Neural progenitor cell (in vitro differentiated cells): ENCODE results near the gene CIC. TPM values are rescaled to one million over a fixed set of nuclear protein-coding genes. Genes with fewer than 3 reads are reported as not detected.
A peak's percentile ranks its signal among the peaks of the same experiment; 100 is the strongest.

Experiments
- DNase-seq: peaks from one replicate; pipeline ENCODE4 v3.0.0-alpha.2; 2016; ENCODE audit warnings: low spot score
- H2AFZ ChIP-seq: fragments of 200-600 bp; sonication (generic); replicated peaks from 2 replicates; pipeline ENCODE4 v1.6.1; 2016; ENCODE audit warnings: antibody characterized with exemption
- H3F3A ChIP-seq: fragments of 200-600 bp; sonication (generic); 2 replicates; pipeline ENCODE4 v1.6.1; 2016; ENCODE audit warnings: antibody characterized with exemption, low read depth
- H3K27ac ChIP-seq: fragments of 200-600 bp; sonication (generic); 2 replicates; pipeline ENCODE4 v1.5.1; 2016; ENCODE audit warnings: mild to moderate bottlenecking
- H3K27me3 ChIP-seq: fragments of 200-600 bp; sonication (generic); 2 replicates; pipeline ENCODE4 v1.6.1; 2016; ENCODE audit warnings: mild to moderate bottlenecking, moderate library complexity
- H3K36me3 ChIP-seq: fragments of 200-600 bp; sonication (generic); 2 replicates; pipeline ENCODE4 v1.5.1; 2016
- H3K4me1 ChIP-seq: fragments of 200-600 bp; sonication (generic); 2 replicates; pipeline ENCODE4 v1.6.1; 2016; ENCODE audit warnings: mixed run types
- H3K4me2 ChIP-seq: fragments of 200-600 bp; sonication (generic); 2 replicates; pipeline ENCODE4 v1.6.1; 2016
- H3K4me3 ChIP-seq: fragments of 200-600 bp; sonication (generic); 2 replicates; pipeline ENCODE4 v1.5.1; 2016
- H3K79me2 ChIP-seq: fragments of 200-600 bp; sonication (generic); 2 replicates; pipeline ENCODE4 v1.6.1; 2016; ENCODE audit warnings: low read depth
- H3K9ac ChIP-seq: fragments of 200-600 bp; sonication (generic); 2 replicates; pipeline ENCODE4 v1.6.1; 2016
- H3K9me3 ChIP-seq: fragments of 200-600 bp; sonication (generic); 2 replicates; pipeline ENCODE4 v1.5.1; 2016; ENCODE audit warnings: low read depth
- H4K20me1 ChIP-seq: fragments of 200-600 bp; sonication (generic); 2 replicates; pipeline ENCODE4 v1.6.1; 2016; ENCODE audit warnings: low read depth
- H3K27ac Mint-ChIP-seq: 3 replicates; pipeline ENCODE4 v1.8.0; 2021; ENCODE audit warnings: mixed read lengths
- H3K27me3 Mint-ChIP-seq: 2 replicates; pipeline ENCODE4 v1.8.0; 2022; ENCODE audit warnings: low read depth, mild to moderate bottlenecking, inconsistent platforms, moderate library complexity, mixed read lengths; ENCODE audit not compliant: insufficient read depth
- H3K36me3 Mint-ChIP-seq: 3 replicates; pipeline ENCODE4 v1.8.0; 2021; ENCODE audit warnings: mixed read lengths
- H3K4me1 Mint-ChIP-seq: 3 replicates; pipeline ENCODE4 v1.8.0; 2021; ENCODE audit warnings: mixed read lengths
- H3K4me3 Mint-ChIP-seq: 3 replicates; pipeline ENCODE4 v1.8.0; 2021; ENCODE audit warnings: mild to moderate bottlenecking, moderate library complexity, mixed read lengths
- H3K9me3 Mint-ChIP-seq: 3 replicates; pipeline ENCODE4 v1.8.0; 2020; ENCODE audit warnings: mixed read lengths
- CTCF ChIP-seq: fragments of 200-600 bp; sonication (generic); IDR thresholded peaks from 2 replicates; pipeline ENCODE4 v1.5.1; 2017; ENCODE audit warnings: antibody characterized with exemption, mild to moderate bottlenecking
- EZH2 ChIP-seq: fragments of 200-600 bp; sonication (generic); IDR thresholded peaks from 2 replicates; pipeline ENCODE4 v1.6.1; 2017; ENCODE audit warnings: antibody characterized with exemption, mild to moderate bottlenecking, moderate library complexity
- EZH2phosphoT487 ChIP-seq: fragments of 200-600 bp; sonication (generic); IDR thresholded peaks from 2 replicates; pipeline ENCODE4 v1.6.1; 2017; ENCODE audit warnings: antibody characterized with exemption
- total RNA-seq: library from RNA; depleted of rRNA; stranded (reverse); fragments of >200 nt; gene quantifications from 2 replicates; pipeline ENCODE4 v1.2.3, GENCODE V29; 2015; ENCODE audit warnings: low replicate concordance

The CIC gene
- total RNA-seq, 1 donor from 2014 or later = 5.2 TPM

DNA sequence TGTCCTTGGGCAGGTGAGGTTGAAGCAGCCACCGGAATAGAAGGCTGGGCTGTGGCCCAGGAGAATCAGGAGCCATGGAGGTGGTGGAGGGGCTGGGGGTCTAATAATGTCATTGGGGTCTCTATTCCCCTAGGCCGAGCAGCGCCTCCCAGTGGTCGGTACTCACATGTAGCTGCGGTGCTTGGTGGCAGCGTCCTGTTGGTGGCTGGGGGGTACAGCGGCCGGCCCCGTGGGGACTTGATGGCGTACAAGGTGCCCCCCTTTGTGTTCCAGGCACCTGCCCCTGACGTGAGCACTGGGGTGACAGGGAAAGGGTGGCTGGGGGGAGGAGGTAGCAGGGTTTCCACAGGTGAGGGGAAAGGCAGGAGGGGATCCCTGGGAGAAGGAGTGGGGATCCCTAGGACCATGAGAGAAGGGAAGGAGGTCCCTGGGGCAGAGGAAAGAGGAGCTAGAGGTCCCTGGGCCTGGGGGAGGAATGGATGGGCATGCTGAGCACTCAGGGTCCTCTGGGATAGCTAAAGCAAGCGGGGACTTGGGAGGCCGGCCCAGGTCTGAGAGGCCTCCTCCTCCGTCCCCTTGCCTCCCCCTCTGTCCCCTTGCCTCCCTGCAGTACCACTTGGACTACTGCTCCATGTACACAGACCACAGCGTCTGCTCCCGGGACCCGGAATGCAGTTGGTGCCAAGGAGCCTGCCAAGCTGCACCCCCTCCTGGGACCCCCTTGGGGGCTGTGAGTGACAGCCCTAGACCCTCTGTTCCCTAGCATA is 74.5 kb downstream of the CIC start:
- Mint-ChIP-seq H3K4me1 (no peaks in the 10 kb centered on the region), H3K9me3 (no peaks in the 10 kb centered on the region), H3K4me3 (peak overlapping the region; percentile 69), H3K27me3 (peaks cover 10% of the 10 kb centered on the region), H3K36me3 (peaks cover 29% of the 10 kb centered on the region), H3K27ac (peak overlapping the region; percentile 95)
- Histone ChIP-seq H3K79me2 (no peaks in the 10 kb centered on the region), H3K27ac (no peak overlapping the region), H4K20me1 (no peaks in the 10 kb centered on the region), H3F3A (no peaks in the 10 kb centered on the region), H3K4me1 (no peaks in the 10 kb centered on the region), H3K4me3 (no peak overlapping the region), H3K9ac (no peak overlapping the region), H2AFZ (no peak overlapping the region), H3K9me3 (no peaks in the 10 kb centered on the region), H3K4me2 (no peak overlapping the region), H3K36me3 (no peaks in the 10 kb centered on the region), H3K27me3 (no peaks in the 10 kb centered on the region)
- DNase-seq = peak; percentile 52
- TF ChIP-seq EZH2phosphoT487 (no peak), CTCF (peak; percentile 52), EZH2 (no peak)

- no peaks in the 10 kb centered on the region for H3K9me3 Mint-ChIP-seq
- no peak overlapping the region for H3K9ac ChIP-seq
- no peaks in the 10 kb centered on the region for H3F3A ChIP-seq
- H3K79me2 ChIP-seq = no peaks in the 10 kb centered on the region
- no peak overlapping the region for H3K4me3 ChIP-seq
- DNase-seq = no peak
- H3K36me3 Mint-ChIP-seq = peaks cover 28% of the 10 kb centered on the region
- H3K27ac ChIP-seq = no peak overlapping the region
- no peaks in the 10 kb centered on the region for H3K9me3 ChIP-seq
- H3K4me2 ChIP-seq = no peak overlapping the region
- H3K36me3 ChIP-seq = no peaks in the 10 kb centered on the region
- no peak for TF ChIP-seq EZH2phosphoT487
- no peak for TF ChIP-seq EZH2
- TF ChIP-seq CTCF = no peak
- H3K4me1 ChIP-seq = no peaks in the 10 kb centered on the region
- H3K27me3 ChIP-seq = no peaks in the 10 kb centered on the region
- H3K27ac Mint-ChIP-seq = peak overlapping the region; percentile 95
- no peaks in the 10 kb centered on the region for H3K4me1 Mint-ChIP-seq
- H2AFZ ChIP-seq = no peak overlapping the region
- H3K4me3 Mint-ChIP-seq = no peak overlapping the region
- H4K20me1 ChIP-seq = no peaks in the 10 kb centered on the region
- peaks cover 10% of the 10 kb centered on the region for H3K27me3 Mint-ChIP-seq
These were observed 75.4 kb downstream of the CIC start for GRCh38 chr19:42344336-42344893.

Other genes starting within 250 kb of the CIC start
- gene GRIK5, start 199.0 kb upstream of the CIC start, total RNA-seq = 5.8 and 19.4 TPM in 2 replicates
- 13.4 and 35.6 TPM in 2 replicates for gene ZNF574, start 193.1 kb upstream of the CIC start, total RNA-seq
- gene POU2F2, start 136.8 kb upstream of the CIC start, total RNA-seq = 0.31 and 0.69 TPM in 2 replicates
- 19.8 and 54.2 TPM in 2 replicates for gene DEDD2, start 51.6 kb upstream of the CIC start, total RNA-seq
- gene ZNF526, start 48.9 kb upstream of the CIC start, total RNA-seq = 6.5 and 13.0 TPM in 2 replicates
- gene GSK3A, start 26.6 kb upstream of the CIC start, total RNA-seq = 22.5 and 41.3 TPM in 2 replicates
- 43.1 and 94.8 TPM in 2 replicates for gene ERF, start 14.1 kb upstream of the CIC start, total RNA-seq
- 1.0 TPM in 2 replicates for gene PRR19, start 32.9 kb downstream of the CIC start, total RNA-seq
- 63.2 and 106 TPM in 2 replicates for gene PAFAH1B3, start 33.4 kb downstream of the CIC start, total RNA-seq
- 0.37 and 6.6 TPM in 2 replicates for gene TMEM145, start 44.1 kb downstream of the CIC start, total RNA-seq
- 7.3 and 21.4 TPM in 2 replicates for gene MEGF8, start 56.4 kb downstream of the CIC start, total RNA-seq
- 2.9 and 3.2 TPM in 2 replicates for gene CNFN, start 121.0 kb downstream of the CIC start, total RNA-seq
- gene LIPE, start 158.1 kb downstream of the CIC start, total RNA-seq = 3.5 and 5.0 TPM in 2 replicates
- 0.12 TPM in 1 of 2 replicates, not detected in the other for gene CXCL17, start 173.7 kb downstream of the CIC start, total RNA-seq